Endothelial cell of umbilical vein (primary cell): ENCODE data around the gene SYT14. TPM values are rescaled to one million over a fixed set of nuclear protein-coding genes. Genes with fewer than 3 reads are reported as not detected.
"Not testable (repeated sequence)": the region's sequence is repeated elsewhere in the genome, so short reads cannot be mapped to it uniquely, and the experiment has no call there.

ENCODE experiments used
- BruUV-seq: library from RNA; stranded (reverse); fragments of 400-500 nt; replicated peaks from 2 replicates; lab custom pipeline; 2021; lab: Mats Ljungman, UMichigan
- CTCF ChIA-PET: fragments of 300-600, 350-600 bp; sonication (Branson Sonifier 250); formaldehyde crosslinking; loops from one replicate; lab custom pipeline; 2021; ENCODE audit warnings: antibody characterized with exemption, inconsistent platforms; lab: Charles Lee
- POLR2A ChIA-PET: fragments of 300-600, 350-600 bp; sonication (Branson Sonifier 250); formaldehyde crosslinking; loops from one replicate; lab custom pipeline; 2021; ENCODE audit warnings: antibody characterized with exemption, inconsistent platforms; lab: Charles Lee
- DNase-seq: peaks from one replicate; pipeline ENCODE4 v3.0.0-alpha.2; 2011; ENCODE audit warnings: low read depth, low spot score
- FAIRE-seq: peaks from 2 replicates; lab custom pipeline; 2011; peaks lifted over from hg19 to GRCh38; lab: Jason Lieb, UNC
- H2AFZ ChIP-seq: 2 replicates; pipeline ENCODE4 v1.6.0; 2012; ENCODE audit warnings: low read depth, low read length, control low read depth, inconsistent platforms
- H3K27ac ChIP-seq: 2 replicates; pipeline ENCODE4 v1.5.1; 2011; ENCODE audit warnings: low read depth, mild to moderate bottlenecking, control low read depth, low read length, moderate library complexity; ENCODE audit not compliant: insufficient read depth
- H3K27me3 ChIP-seq, 2 experiments: 2 replicates each; pipeline versions ENCODE4 v1.6.0 to v1.6.1; 2011; ENCODE audit warnings: low read length in 2 of 2, mixed read lengths in 1 of 2; ENCODE audit not compliant: control insufficient read depth in 2 of 2, insufficient read depth in 2 of 2
- H3K36me3 ChIP-seq, 2 experiments: 2 replicates in 1 of 2; 3 replicates in 1 of 2; pipeline ENCODE4 v1.5.1; 2011; ENCODE audit warnings: low read length in 2 of 2, mild to moderate bottlenecking in 1 of 2, moderate library complexity in 1 of 2; ENCODE audit not compliant: control insufficient read depth in 2 of 2, insufficient read depth in 2 of 2; ENCODE audit errors: extremely low read depth in 1 of 2
- H3K4me1 ChIP-seq: 3 replicates; pipeline ENCODE4 v1.5.1; 2011; ENCODE audit warnings: mild to moderate bottlenecking, low read length; ENCODE audit not compliant: control insufficient read depth, insufficient read depth; ENCODE audit errors: extremely low read depth
- H3K4me2 ChIP-seq: 2 replicates; pipeline ENCODE4 v1.6.1; 2011; ENCODE audit warnings: low read length, control low read depth, mixed read lengths; ENCODE audit not compliant: insufficient read depth
- H3K4me3 ChIP-seq, 3 experiments: fragments of 200-600 bp in 1 of 3; sonication (generic), shearing (Covaris generic) in 1 of 3; replicated peaks in 1 of 3; 2 replicates each; pipeline ENCODE4 v1.5.1; 2011 to 2016; ENCODE audit warnings: control low read depth in 3 of 3, low read length in 3 of 3, mild to moderate bottlenecking in 2 of 3, inconsistent platforms in 1 of 3, low read depth in 1 of 3, moderate library complexity in 1 of 3; ENCODE audit not compliant: insufficient read depth in 1 of 3
- H3K79me2 ChIP-seq: 2 replicates; pipeline ENCODE4 v1.6.0; 2012; ENCODE audit warnings: low read length, inconsistent platforms; ENCODE audit not compliant: control insufficient read depth, insufficient read depth
- H3K9ac ChIP-seq: replicated peaks from 2 replicates; pipeline ENCODE3; 2011; ENCODE audit warnings: low read length, control low read depth; ENCODE audit not compliant: insufficient read depth; ENCODE audit errors: extremely low read depth
- H3K9me1 ChIP-seq: replicated peaks from 3 replicates; pipeline ENCODE4 v1.6.0; 2011; ENCODE audit warnings: mild to moderate bottlenecking, low read length; ENCODE audit not compliant: control insufficient read depth, insufficient read depth; ENCODE audit errors: extremely low read depth
- H3K9me3 ChIP-seq: replicated peaks from 2 replicates; pipeline ENCODE4 v1.5.1; 2012; ENCODE audit warnings: low read length, inconsistent platforms; ENCODE audit not compliant: control insufficient read depth, insufficient read depth
- H4K20me1 ChIP-seq: replicated peaks from 2 replicates; pipeline ENCODE3; 2011; ENCODE audit warnings: mild to moderate bottlenecking, low read length; ENCODE audit not compliant: control insufficient read depth, insufficient read depth; ENCODE audit errors: extremely low read depth
- CTCF ChIP-seq, 2 donors: IDR thresholded peaks; 1 replicate in 1 of 2; 2 replicates in 1 of 2; pipeline ENCODE4 v1.5.1; 2011; ENCODE audit warnings: low read length in 2 of 2, mild to moderate bottlenecking in 2 of 2, moderate library complexity in 2 of 2, control low read depth in 1 of 2, inconsistent platforms in 1 of 2, low read depth in 1 of 2; ENCODE audit not compliant: insufficient read depth in 1 of 2; ENCODE audit errors: extremely low read depth in 1 of 2
- EZH2 ChIP-seq: IDR thresholded peaks from 2 replicates; pipeline ENCODE4 v1.6.1; 2012; ENCODE audit warnings: borderline replicate concordance, low read depth, mild to moderate bottlenecking, moderate library complexity, low read length, inconsistent platforms; ENCODE audit not compliant: severe bottlenecking
- FOS ChIP-seq: IDR thresholded peaks from 2 replicates; pipeline ENCODE4 v1.6.1; 2011; ENCODE audit warnings: mild to moderate bottlenecking, low read length, moderate library complexity, borderline replicate concordance; ENCODE audit not compliant: insufficient read depth
- GATA2 ChIP-seq: IDR thresholded peaks from 2 replicates; pipeline ENCODE4 v1.7.0; 2011; ENCODE audit warnings: low read depth, mild to moderate bottlenecking, moderate library complexity, mixed read lengths, low read length; ENCODE audit not compliant: insufficient read length, insufficient read depth
- JUN ChIP-seq: IDR thresholded peaks from 2 replicates; pipeline ENCODE4 v1.6.1; 2011; ENCODE audit warnings: borderline replicate concordance, low read depth; ENCODE audit not compliant: insufficient read length, insufficient read depth
- MAX ChIP-seq: IDR thresholded peaks from 2 replicates; pipeline ENCODE4 v1.6.1; 2011; ENCODE audit not compliant: insufficient read depth, insufficient read length
- MYC ChIP-seq: IDR thresholded peaks from one replicate; pipeline ENCODE4 v1.6.1; 2011; ENCODE audit warnings: mild to moderate bottlenecking, low read depth, low read length
- POLR2A ChIP-seq: IDR thresholded peaks from 2 replicates; pipeline ENCODE4 v1.6.1; 2012; ENCODE audit warnings: low read depth, mild to moderate bottlenecking, control low read depth, low read length
- POLR2AphosphoS5 ChIP-seq: IDR thresholded peaks from 2 replicates; pipeline ENCODE4 v1.6.1; 2012; ENCODE audit warnings: low read depth, mild to moderate bottlenecking, control low read depth, low read length, moderate library complexity; ENCODE audit not compliant: insufficient read depth
- dilution Hi-C: fragments of 300-500 bp; cut with MboI; formaldehyde crosslinking; loops from one replicate; pipeline ENCODE4 v1.15.0; 2019; ENCODE audit warnings: low sequenced_read_pairs; ENCODE audit not compliant: extremely low pct_ligation_motif_present
- intact Hi-C: fragments of 100-400 bp; cut with micrococcal nuclease; formaldehyde crosslinking; loops from one replicate; pipeline ENCODE4 v1.10.0; 2022
- polyA plus RNA-seq, 4 experiments: library from polyadenylated mRNA; depleted of rRNA in 3 of 4; stranded (reverse) in 3 of 4; unstranded in 1 of 4; fragments of >200 nt; gene quantifications; 2 replicates each; pipeline versions ENCODE4 v1.2.1 to v1.2.3, GENCODE V29; 2011 to 2012; ENCODE audit warnings: missing spikeins in 1 of 4
- total RNA-seq: library from RNA; stranded (reverse); gene quantifications from 2 replicates; pipeline ENCODE4 v1.2.3, GENCODE V29; 2021

SYT14 gene
- total and polyA plus RNA-seq, 2 donors (not counting 3 experiments of a cell fraction or from before 2014, with no cell fraction given): 0.08 to 0.18 TPM

DNA sequence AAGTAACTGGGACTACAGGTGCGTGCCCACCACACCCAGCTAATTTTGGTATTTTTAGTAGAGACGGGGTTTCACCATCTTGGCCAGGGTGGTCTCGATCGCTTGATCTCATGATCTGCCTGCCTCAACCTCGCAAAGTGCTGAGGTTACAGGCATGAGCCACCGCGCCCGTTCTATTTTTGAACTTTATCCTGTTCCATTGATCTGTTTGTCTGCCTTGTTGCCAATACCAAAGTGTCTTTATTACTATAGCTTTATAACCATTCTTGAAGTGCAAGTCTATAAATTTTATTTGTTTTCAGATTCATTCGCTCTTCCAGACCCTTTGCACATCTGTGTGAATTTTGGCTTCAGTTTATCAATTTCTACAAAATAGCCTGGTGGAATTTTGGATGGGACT is 28.0 kb downstream of the SYT14 start:
- no peaks in the 10 kb centered on the region for H3K36me3 ChIP-seq
- H3K9me1 ChIP-seq: no peaks in the 10 kb centered on the region
- TF ChIP-seq MYC: no peak
- no peak for TF ChIP-seq FOS
- TF ChIP-seq POLR2AphosphoS5: no peak
- TF ChIP-seq JUN: no peak
- no peak for TF ChIP-seq EZH2
- TF ChIP-seq POLR2A: no peak
- no peak for TF ChIP-seq GATA2
- no peak for TF ChIP-seq CTCF (IDR thresholded peaks at IDR 0.05; ENCODE audit: extremely low read depth in 1 of 2, insufficient read depth in 1 of 2, low read depth in 1 of 2, low read length in 2 of 2)
- TF ChIP-seq MAX: no peak
- H3K27me3 ChIP-seq: no peaks in the 10 kb centered on the region
- ChIA-PET POLR2A (no interaction called here), CTCF (interaction anchor here (0.7 kb wide), 1 partner anchor 396 kb away, joined by 3 read pairs; no protein-coding TSS in a partner anchor)
- intact Hi-C loops: no loop called here
- no peaks in the 10 kb centered on the region for H4K20me1 ChIP-seq
- no TSS peak for BruUV-seq
- H3K9me3 ChIP-seq: no peaks in the 10 kb centered on the region
- no peak overlapping the region for H3K4me3 ChIP-seq
- FAIRE-seq (no peak), DNase-seq (no peak)
- dilution Hi-C loops: no loop called here
- H3K9ac ChIP-seq: no peak overlapping the region
- H3K27ac ChIP-seq: no peak overlapping the region
- H3K79me2 ChIP-seq: no peaks in the 10 kb centered on the region
- H2AFZ ChIP-seq: no peak overlapping the region
- no peak overlapping the region for H3K4me2 ChIP-seq
- H3K4me1 ChIP-seq: no peaks in the 10 kb centered on the region

- dilution Hi-C loops, H3K9me3 ChIP-seq, H3K4me2 ChIP-seq, H3K4me3 ChIP-seq, H2AFZ ChIP-seq, H3K36me3 ChIP-seq, POLR2A ChIA-PET, intact Hi-C loops, CTCF ChIA-PET, H3K27me3 ChIP-seq, H3K79me2 ChIP-seq, H3K9ac ChIP-seq, H3K9me1 ChIP-seq, BruUV-seq, FAIRE-seq, DNase-seq, H3K4me1 ChIP-seq, H3K27ac ChIP-seq, H4K20me1 ChIP-seq: not testable (repeated sequence)
These were observed 40.7 kb downstream of the SYT14 start for GRCh38 chr1:209978721-209979120.
